ENCODE data around the gene SLC25A29.
A peak's percentile ranks its signal among the peaks of the same experiment; 100 is the strongest.

Gene SLC25A29

DNA sequence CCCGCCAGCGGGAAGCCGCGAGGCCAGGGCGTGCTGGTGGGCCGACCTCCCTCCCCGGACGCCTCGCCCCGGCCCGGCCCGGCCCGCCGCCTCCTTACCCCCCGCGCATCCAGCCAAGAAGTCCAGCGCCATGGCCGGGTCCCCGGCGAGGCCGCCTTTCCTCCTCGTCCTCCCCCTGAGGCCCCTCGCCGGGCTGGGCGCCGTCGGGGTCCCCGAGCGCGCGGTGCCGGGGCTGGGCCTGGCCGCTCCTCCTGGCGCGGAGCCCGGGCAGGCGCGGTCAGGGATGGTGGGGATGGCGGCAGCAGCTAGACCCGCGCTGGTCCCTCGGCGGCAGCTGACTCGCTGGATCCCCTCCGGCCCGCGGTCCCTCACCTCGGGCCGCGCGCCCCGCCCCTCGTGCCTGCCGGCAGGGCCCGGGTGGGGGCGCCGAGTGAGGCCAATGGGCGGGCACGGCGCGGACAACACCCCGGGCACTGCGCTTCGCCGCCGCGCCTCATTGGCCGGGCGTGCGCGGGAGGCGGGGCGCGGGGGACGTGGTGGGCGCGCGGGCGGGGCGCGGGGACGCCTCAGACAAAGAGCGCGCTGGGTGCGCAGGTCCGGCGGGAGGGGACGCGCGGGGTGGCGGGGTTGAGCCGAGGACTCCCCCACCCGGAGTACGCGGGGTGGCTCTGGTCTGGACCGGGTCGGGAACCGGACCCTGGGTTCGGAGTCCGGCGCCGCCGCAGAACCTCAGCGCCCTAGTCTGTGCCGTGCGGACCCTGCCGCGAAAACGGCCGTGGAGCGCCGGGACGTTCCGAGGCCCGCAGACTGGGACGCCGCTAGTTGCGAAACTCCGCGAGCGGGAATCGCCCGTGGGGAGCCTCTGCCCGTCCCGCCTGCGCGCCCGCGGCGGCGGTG lies at the start of gene SLC25A29 (continued):
- TF ChIP-seq ZNF677 (tag by site-specific recombination; IDR thresholded peaks at IDR 0.05) (peak; percentile 22; the same call in 1 of the 2 replicates), ZNF518A (tag by site-specific recombination; conservative IDR thresholded peaks at IDR 0.05; ENCODE audit: low read depth) (no peak), ZNF174 (tag by site-specific recombination; IDR thresholded peaks at IDR 0.05) (no peak)

DNA sequence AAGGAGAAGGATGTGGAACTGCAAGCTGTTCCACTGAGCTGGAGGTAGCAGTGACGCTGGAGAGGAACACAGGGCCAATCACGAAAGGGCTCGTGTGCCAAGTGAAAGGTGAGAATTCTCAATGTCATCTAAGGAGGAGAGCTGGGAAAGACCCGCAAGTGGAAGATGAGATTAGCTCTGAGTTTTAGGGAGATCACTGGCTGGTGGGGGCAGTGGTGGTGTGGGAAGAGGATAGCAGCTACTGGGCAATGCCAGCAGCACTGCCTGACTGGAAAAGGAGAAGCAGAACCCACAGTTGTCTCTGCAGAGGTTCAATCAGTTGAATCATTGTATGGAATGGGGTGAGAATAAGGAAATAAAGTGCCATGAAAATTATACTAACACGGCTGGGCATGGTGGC lies 44.7 kb upstream of the SLC25A29 start:
- ChIA-PET POLR2A (no interaction called here), CTCF (interaction anchor here (0.9 kb wide), 1 partner anchor 27 kb away, joined by 3 read pairs; no protein-coding TSS in a partner anchor)
- H3K9me3 ChIP-seq (ENCODE audit: control insufficient read depth, insufficient read depth, low read depth, low read length), result no peaks in the 10 kb centered on the region
- H3K4me3 ChIP-seq (ENCODE audit: low read depth, low read length), result no peak overlapping the region
- peaks cover 8 to 78% of the 10 kb centered on the region in 2 experiments for H3K36me3 ChIP-seq (ENCODE audit: control insufficient read depth in 2 of 2, insufficient read depth in 1 of 2, low read length in 2 of 2)
- no peaks in the 10 kb centered on the region for H3K4me1 ChIP-seq (ENCODE audit: control insufficient read depth, insufficient read depth, low read length)
- TF ChIP-seq SP7 (tag by site-specific recombination; IDR thresholded peaks at IDR 0.05) (no peak), ZNF513 (tag by site-specific recombination; IDR thresholded peaks at IDR 0.05) (no peak), ZNF354C (tag by site-specific recombination; IDR thresholded peaks at IDR 0.05; ENCODE audit: borderline replicate concordance, low read depth) (no peak), ZNF473 (tag by site-specific recombination; IDR thresholded peaks at IDR 0.05) (no peak), ZNF184 (tag by site-specific recombination; IDR thresholded peaks at IDR 0.05) (no peak), GLI4 (tag by site-specific recombination; IDR thresholded peaks at IDR 0.05) (no peak), IKZF3 (tag by site-specific recombination; IDR thresholded peaks at IDR 0.05) (no peak), ZSCAN5A (tag by site-specific recombination; IDR thresholded peaks at IDR 0.05) (no peak), ZNF223 (tag by site-specific recombination; IDR thresholded peaks at IDR 0.05) (no peak), ZNF561 (tag by site-specific recombination; IDR thresholded peaks at IDR 0.05; ENCODE audit: borderline replicate concordance) (no peak), ZSCAN30 (tag by site-specific recombination; IDR thresholded peaks at IDR 0.05) (no peak), RBAK (tag by site-specific recombination; IDR thresholded peaks at IDR 0.05) (no peak), ZNF416 (tag by site-specific recombination; IDR thresholded peaks at IDR 0.05) (no peak), ZNF585B (tag by site-specific recombination; IDR thresholded peaks at IDR 0.05) (no peak)
- TF ChIP-seq, protein P1, sequence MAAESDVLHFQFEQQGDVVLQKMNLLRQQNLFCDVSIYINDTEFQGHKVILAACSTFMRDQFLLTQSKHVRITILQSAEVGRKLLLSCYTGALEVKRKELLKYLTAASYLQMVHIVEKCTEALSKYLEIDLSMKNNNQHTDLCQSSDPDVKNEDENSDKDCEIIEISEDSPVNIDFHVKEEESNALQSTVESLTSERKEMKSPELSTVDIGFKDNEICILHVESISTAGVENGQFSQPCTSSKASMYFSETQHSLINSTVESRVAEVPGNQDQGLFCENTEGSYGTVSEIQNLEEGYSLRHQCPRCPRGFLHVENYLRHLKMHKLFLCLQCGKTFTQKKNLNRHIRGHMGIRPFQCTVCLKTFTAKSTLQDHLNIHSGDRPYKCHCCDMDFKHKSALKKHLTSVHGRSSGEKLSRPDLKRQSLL (tag by site-specific recombination; IDR thresholded peaks at IDR 0.05), result no peak
- TF ChIP-seq, protein P2, sequence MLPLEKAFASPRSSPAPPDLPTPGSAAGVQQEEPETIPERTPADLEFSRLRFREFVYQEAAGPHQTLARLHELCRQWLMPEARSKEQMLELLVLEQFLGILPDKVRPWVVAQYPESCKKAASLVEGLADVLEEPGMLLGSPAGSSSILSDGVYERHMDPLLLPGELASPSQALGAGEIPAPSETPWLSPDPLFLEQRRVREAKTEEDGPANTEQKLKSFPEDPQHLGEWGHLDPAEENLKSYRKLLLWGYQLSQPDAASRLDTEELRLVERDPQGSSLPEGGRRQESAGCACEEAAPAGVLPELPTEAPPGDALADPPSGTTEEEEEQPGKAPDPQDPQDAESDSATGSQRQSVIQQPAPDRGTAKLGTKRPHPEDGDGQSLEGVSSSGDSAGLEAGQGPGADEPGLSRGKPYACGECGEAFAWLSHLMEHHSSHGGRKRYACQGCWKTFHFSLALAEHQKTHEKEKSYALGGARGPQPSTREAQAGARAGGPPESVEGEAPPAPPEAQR (tag by site-specific recombination; IDR thresholded peaks at IDR 0.05), result no peak
- TF ChIP-seq, protein P3, sequence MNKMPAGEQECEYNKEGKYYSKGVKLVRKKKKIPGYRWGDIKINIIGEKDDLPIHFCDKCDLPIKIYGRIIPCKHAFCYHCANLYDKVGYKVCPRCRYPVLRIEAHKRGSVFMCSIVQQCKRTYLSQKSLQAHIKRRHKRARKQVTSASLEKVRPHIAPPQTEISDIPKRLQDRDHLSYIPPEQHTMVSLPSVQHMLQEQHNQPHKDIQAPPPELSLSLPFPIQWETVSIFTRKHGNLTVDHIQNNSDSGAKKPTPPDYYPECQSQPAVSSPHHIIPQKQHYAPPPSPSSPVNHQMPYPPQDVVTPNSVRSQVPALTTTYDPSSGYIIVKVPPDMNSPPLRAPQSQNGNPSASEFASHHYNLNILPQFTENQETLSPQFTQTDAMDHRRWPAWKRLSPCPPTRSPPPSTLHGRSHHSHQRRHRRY (tag by site-specific recombination; IDR thresholded peaks at IDR 0.05), result no peak
- no peak overlapping the region for H3K27ac ChIP-seq (ENCODE audit: extremely low read depth, low read depth, low read length)
